ENCODE data around the gene ULK1.

ULK1 gene

DNA sequence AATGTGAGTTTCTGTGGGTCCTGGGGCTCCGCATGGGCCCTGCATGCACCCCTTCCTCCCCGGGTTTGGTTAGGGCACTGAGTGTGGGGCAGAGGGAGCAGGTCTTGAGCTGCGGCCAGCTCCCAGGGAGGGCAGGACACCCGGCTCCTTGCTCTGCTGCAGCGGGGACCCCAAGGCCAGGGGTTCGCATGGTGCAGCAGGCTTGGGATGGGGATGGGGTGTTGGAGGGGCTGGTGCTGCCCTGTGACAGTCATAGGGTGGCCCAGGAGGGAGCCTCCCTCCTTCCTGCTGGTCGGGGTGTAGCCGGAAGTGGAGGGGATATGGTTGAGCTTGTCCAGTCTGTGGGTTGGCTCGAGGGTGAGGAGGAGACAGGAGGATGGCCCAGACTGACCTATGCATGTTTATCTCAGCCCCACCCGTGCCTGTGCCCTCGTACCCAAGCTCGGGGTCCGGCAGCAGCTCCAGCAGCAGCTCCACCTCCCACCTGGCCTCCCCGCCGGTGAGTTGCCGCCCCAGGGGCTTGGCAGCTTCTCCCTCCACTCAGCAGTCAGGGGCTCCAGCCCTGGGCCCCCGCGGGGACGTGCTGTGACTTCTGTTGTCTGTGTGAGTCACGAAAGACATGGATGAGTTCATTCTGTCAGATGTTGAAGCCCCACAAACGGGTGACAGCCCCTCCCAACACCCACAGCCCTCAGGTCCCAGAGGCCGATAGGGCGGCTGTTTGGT, 16.0 kb downstream of the ULK1 start:
- Histone ChIP-seq H3K27ac (ENCODE audit: low read depth, low read length, poor library complexity, severe bottlenecking) (no peak overlapping the region), H3K9me2 (ENCODE audit: low read depth, low read length) (no peaks in the 10 kb centered on the region), H3F3A (ENCODE audit: insufficient read depth, low read length) (no peaks in the 10 kb centered on the region), H4K20me1 (ENCODE audit: insufficient read depth, low read length) (no peaks in the 10 kb centered on the region), H3K36me3 (ENCODE audit: insufficient read depth, low read length) (peaks cover 4% of the 10 kb centered on the region), H3K79me2 (ENCODE audit: insufficient read depth, low read length) (no peaks in the 10 kb centered on the region), H3K27me3 (ENCODE audit: insufficient read depth, low read length) (no peaks in the 10 kb centered on the region), H2AFZ (ENCODE audit: low read length) (no peak overlapping the region), H3K9ac (ENCODE audit: low read length) (no peak overlapping the region), H3K4me1 (ENCODE audit: insufficient read depth, low read length, severe bottlenecking) (no peaks in the 10 kb centered on the region), H3K9me3 (ENCODE audit: low read length) (no peaks in the 10 kb centered on the region), H3K4me2 (ENCODE audit: low read length) (no peak overlapping the region), H3K4me3 (ENCODE audit: low read depth, low read length, poor library complexity, severe bottlenecking) (no peak overlapping the region)
- TF ChIP-seq, protein P1, sequence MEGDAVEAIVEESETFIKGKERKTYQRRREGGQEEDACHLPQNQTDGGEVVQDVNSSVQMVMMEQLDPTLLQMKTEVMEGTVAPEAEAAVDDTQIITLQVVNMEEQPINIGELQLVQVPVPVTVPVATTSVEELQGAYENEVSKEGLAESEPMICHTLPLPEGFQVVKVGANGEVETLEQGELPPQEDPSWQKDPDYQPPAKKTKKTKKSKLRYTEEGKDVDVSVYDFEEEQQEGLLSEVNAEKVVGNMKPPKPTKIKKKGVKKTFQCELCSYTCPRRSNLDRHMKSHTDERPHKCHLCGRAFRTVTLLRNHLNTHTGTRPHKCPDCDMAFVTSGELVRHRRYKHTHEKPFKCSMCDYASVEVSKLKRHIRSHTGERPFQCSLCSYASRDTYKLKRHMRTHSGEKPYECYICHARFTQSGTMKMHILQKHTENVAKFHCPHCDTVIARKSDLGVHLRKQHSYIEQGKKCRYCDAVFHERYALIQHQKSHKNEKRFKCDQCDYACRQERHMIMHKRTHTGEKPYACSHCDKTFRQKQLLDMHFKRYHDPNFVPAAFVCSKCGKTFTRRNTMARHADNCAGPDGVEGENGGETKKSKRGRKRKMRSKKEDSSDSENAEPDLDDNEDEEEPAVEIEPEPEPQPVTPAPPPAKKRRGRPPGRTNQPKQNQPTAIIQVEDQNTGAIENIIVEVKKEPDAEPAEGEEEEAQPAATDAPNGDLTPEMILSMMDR (IDR thresholded peaks at IDR 0.05; ENCODE audit: low read length): no peak
- no peak for TF ChIP-seq EZH2 (IDR thresholded peaks at IDR 0.05; ENCODE audit: borderline replicate concordance, low read length)

GRCh38 chr12:131911028-131911650, 16.7 kb downstream of the ULK1 start:
- Histone ChIP-seq H3K4me2 (ENCODE audit: low read length) (no peak overlapping the region), H3F3A (ENCODE audit: insufficient read depth, low read length) (no peaks in the 10 kb centered on the region), H3K4me3 (ENCODE audit: low read depth, low read length, poor library complexity, severe bottlenecking) (no peak overlapping the region), H3K9me3 (ENCODE audit: low read length) (no peaks in the 10 kb centered on the region), H3K79me2 (ENCODE audit: insufficient read depth, low read length) (no peaks in the 10 kb centered on the region), H3K9ac (ENCODE audit: low read length) (no peak overlapping the region), H2AFZ (ENCODE audit: low read length) (no peak overlapping the region), H3K27me3 (ENCODE audit: insufficient read depth, low read length) (no peaks in the 10 kb centered on the region), H3K9me2 (ENCODE audit: low read depth, low read length) (no peaks in the 10 kb centered on the region), H3K4me1 (ENCODE audit: insufficient read depth, low read length, severe bottlenecking) (no peaks in the 10 kb centered on the region), H4K20me1 (ENCODE audit: insufficient read depth, low read length) (no peaks in the 10 kb centered on the region), H3K36me3 (ENCODE audit: insufficient read depth, low read length) (peaks cover 4% of the 10 kb centered on the region), H3K27ac (ENCODE audit: low read depth, low read length, poor library complexity, severe bottlenecking) (no peak overlapping the region)
- TF ChIP-seq, protein P1 (IDR thresholded peaks at IDR 0.05; ENCODE audit: low read length): no peak
- no peak for TF ChIP-seq EZH2 (IDR thresholded peaks at IDR 0.05; ENCODE audit: borderline replicate concordance, low read length)

DNA sequence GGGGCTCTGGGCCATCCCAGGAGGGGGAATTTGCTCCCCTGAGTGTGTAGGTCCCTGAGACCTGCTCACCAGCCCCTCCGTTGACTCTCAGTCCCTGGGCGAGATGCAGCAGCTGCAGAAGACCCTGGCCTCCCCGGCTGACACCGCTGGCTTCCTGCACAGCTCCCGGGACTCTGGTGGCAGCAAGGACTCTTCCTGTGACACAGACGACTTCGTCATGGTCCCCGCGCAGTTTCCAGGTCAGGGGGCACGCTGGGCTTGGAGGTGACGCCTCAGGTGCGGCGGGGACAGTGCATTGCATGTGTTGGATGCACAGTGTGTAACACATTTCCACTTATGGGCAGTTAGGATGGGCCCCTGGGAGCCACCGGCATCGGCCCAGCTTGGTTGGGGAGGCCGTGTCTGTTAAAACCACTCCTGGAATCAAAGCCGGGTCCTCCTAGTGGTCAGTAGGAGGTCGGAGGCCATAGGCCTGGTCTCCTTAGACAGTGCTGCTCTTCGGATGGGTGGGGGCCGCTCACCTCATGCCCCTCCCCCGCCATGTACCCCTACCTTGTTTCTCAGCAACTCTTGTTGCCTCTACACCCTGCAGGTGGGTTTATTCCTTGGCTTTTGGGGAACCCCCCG, 17.5 kb downstream of the ULK1 start:
- H3K9me2 ChIP-seq (ENCODE audit: low read depth, low read length): no peaks in the 10 kb centered on the region
- H3K27me3 ChIP-seq (ENCODE audit: insufficient read depth, low read length): no peaks in the 10 kb centered on the region
- no peaks in the 10 kb centered on the region for H3F3A ChIP-seq (ENCODE audit: insufficient read depth, low read length)
- peaks cover 4% of the 10 kb centered on the region for H3K36me3 ChIP-seq (ENCODE audit: insufficient read depth, low read length)
- TF ChIP-seq, protein P1 (IDR thresholded peaks at IDR 0.05; ENCODE audit: low read length): no peak
- TF ChIP-seq EZH2 (IDR thresholded peaks at IDR 0.05; ENCODE audit: borderline replicate concordance, low read length): no peak
- H3K9me3 ChIP-seq (ENCODE audit: low read length): no peaks in the 10 kb centered on the region
- H3K9ac ChIP-seq (ENCODE audit: low read length): no peak overlapping the region
- no peak overlapping the region for H3K27ac ChIP-seq (ENCODE audit: low read depth, low read length, poor library complexity, severe bottlenecking)
- no peak overlapping the region for H3K4me3 ChIP-seq (ENCODE audit: low read depth, low read length, poor library complexity, severe bottlenecking)
- no peak overlapping the region for H2AFZ ChIP-seq (ENCODE audit: low read length)
- no peaks in the 10 kb centered on the region for H4K20me1 ChIP-seq (ENCODE audit: insufficient read depth, low read length)
- no peak overlapping the region for H3K4me2 ChIP-seq (ENCODE audit: low read length)
- H3K4me1 ChIP-seq (ENCODE audit: insufficient read depth, low read length, severe bottlenecking): no peaks in the 10 kb centered on the region
- no peaks in the 10 kb centered on the region for H3K79me2 ChIP-seq (ENCODE audit: insufficient read depth, low read length)
